Right atrium auricular region (tissue), 2 donors: ENCODE measurements around the gene GFRA1. TPM values are rescaled to one million over a fixed set of nuclear protein-coding genes. Genes with fewer than 3 reads are reported as not detected.
"Not testable (repeated sequence)": the region's sequence is repeated elsewhere in the genome, so short reads cannot be mapped to it uniquely, and the experiment has no call there.

Source experiments
- DNase-seq: peaks from one replicate; pipeline ENCODE4 v3.0.0-alpha.2; 2019; ENCODE audit warnings: low spot score
- H3K27ac ChIP-seq, 2 donors: fragments of 200-600 bp; sonication (generic); 1 replicate in 1 of 2; 2 replicates in 1 of 2; pipeline ENCODE4 v1.5.1; 2016 to 2019
- H3K27me3 ChIP-seq, 2 donors: fragments of 200-600 bp; sonication (generic); one replicate each; pipeline versions ENCODE4 v1.5.1 to v1.6.0; 2017 to 2019
- H3K36me3 ChIP-seq: fragments of 200-600 bp; sonication (generic); one replicate; pipeline ENCODE4 v1.5.1; 2016
- H3K4me1 ChIP-seq, 2 donors: fragments of 200-600 bp; sonication (generic); one replicate each; pipeline versions ENCODE4 v1.5.1 to v1.6.0; 2017 to 2019
- H3K4me3 ChIP-seq, 2 donors: fragments of 200-600 bp; sonication (generic); 1 replicate in 1 of 2; 2 replicates in 1 of 2; pipeline ENCODE4 v1.5.1; 2017 to 2019; ENCODE audit warnings: mild to moderate bottlenecking in 1 of 2, moderate library complexity in 1 of 2
- H3K9me3 ChIP-seq, 2 donors: fragments of 200-600 bp; sonication (generic); one replicate each; pipeline ENCODE4 v1.5.1; 2019
- CTCF ChIP-seq, 2 donors: fragments of 200-600 bp; sonication (generic); IDR thresholded peaks; one replicate each; pipeline ENCODE4 v1.5.1; 2019; ENCODE audit warnings: antibody characterized with exemption in 2 of 2
- total RNA-seq, 2 donors: library from RNA; depleted of rRNA; stranded (reverse); fragments of >200 nt; gene quantifications; one replicate each; pipeline ENCODE4 v1.1.0, GENCODE V29; 2016

GFRA1 gene
- total RNA-seq, 2 donors from 2014 or later = 9.1 to 18.7 TPM

- no peak overlapping the region for H3K4me3 ChIP-seq
- H3K36me3 ChIP-seq = no peaks in the 10 kb centered on the region
- no peak for DNase-seq
- no peaks in the 10 kb centered on the region for H3K27me3 ChIP-seq
- H3K4me1 ChIP-seq = no peaks in the 10 kb centered on the region
- no peak overlapping the region for H3K27ac ChIP-seq
- H3K9me3 ChIP-seq = peaks cover 0 to 5% of the 10 kb centered on the region in 2 donors
- no peak for TF ChIP-seq CTCF (IDR thresholded peaks at IDR 0.05)
Measured at GRCh38 chr10:116168329-116168728, 104.7 kb downstream of the GFRA1 start.

GRCh38 chr10:116165941-116166340 lies 107.1 kb downstream of the GFRA1 start:
- not testable (repeated sequence) for H3K9me3 ChIP-seq, DNase-seq, H3K4me3 ChIP-seq, H3K27me3 ChIP-seq, H3K27ac ChIP-seq, H3K36me3 ChIP-seq, H3K4me1 ChIP-seq

GRCh38 chr10:116164291-116164690 lies 108.7 kb downstream of the GFRA1 start:
- no peak overlapping the region for H3K27ac ChIP-seq
- no peaks in the 10 kb centered on the region for H3K36me3 ChIP-seq
- H3K9me3 ChIP-seq = peaks cover 0 to 5% of the 10 kb centered on the region in 2 donors
- no peaks in the 10 kb centered on the region for H3K4me1 ChIP-seq
- no peak for TF ChIP-seq CTCF (IDR thresholded peaks at IDR 0.05)
- no peak overlapping the region for H3K4me3 ChIP-seq
- H3K27me3 ChIP-seq = no peaks in the 10 kb centered on the region
- no peak for DNase-seq

GRCh38 chr10:116163333-116164131 lies 109.5 kb downstream of the GFRA1 start:
- no peak overlapping the region for H3K4me3 ChIP-seq
- H3K9me3 ChIP-seq = no peaks in the 10 kb centered on the region
- no peaks in the 10 kb centered on the region for H3K27me3 ChIP-seq
- no peaks in the 10 kb centered on the region for H3K36me3 ChIP-seq
- H3K4me1 ChIP-seq = no peaks in the 10 kb centered on the region
- no peak for TF ChIP-seq CTCF (IDR thresholded peaks at IDR 0.05)
- no peak overlapping the region for H3K27ac ChIP-seq
- no peak for DNase-seq

- no peak overlapping the region for H3K27ac ChIP-seq
- no peaks in the 10 kb centered on the region for H3K9me3 ChIP-seq
- no peaks in the 10 kb centered on the region for H3K36me3 ChIP-seq
- DNase-seq = no peak
- no peaks in the 10 kb centered on the region for H3K27me3 ChIP-seq
- no peak overlapping the region for H3K4me3 ChIP-seq
- H3K4me1 ChIP-seq = no peaks in the 10 kb centered on the region
- no peak for TF ChIP-seq CTCF (IDR thresholded peaks at IDR 0.05)
Measured at GRCh38 chr10:116162851-116163250, 110.2 kb downstream of the GFRA1 start.

- H3K4me3 ChIP-seq = no peak overlapping the region
- H3K9me3 ChIP-seq = no peaks in the 10 kb centered on the region
- H3K27ac ChIP-seq = no peak overlapping the region
- H3K27me3 ChIP-seq = no peaks in the 10 kb centered on the region
- H3K36me3 ChIP-seq = no peaks in the 10 kb centered on the region
- TF ChIP-seq CTCF (IDR thresholded peaks at IDR 0.05) = no peak
- DNase-seq = no peak
- no peaks in the 10 kb centered on the region for H3K4me1 ChIP-seq
Measured at GRCh38 chr10:116160271-116160670, 112.7 kb downstream of the GFRA1 start.
